Stimulated activated CD4-positive, alpha-beta T cell treated with anti-CD3 and anti-CD28 coated beads, Interleukin-2, amount 100 ng/mL, for 24 hours (primary cell): ENCODE data around the gene SLC43A1.

Experiments
- DNase-seq, 2 donors: peaks; one replicate each; pipeline ENCODE4 v3.0.0-alpha.2; 2020

SLC43A1 gene

GRCh38 chr11:57477507-57478189, 37.9 kb downstream of the SLC43A1 start:
- DNase-seq = no peak

GRCh38 chr11:57476757-57477506, 38.6 kb downstream of the SLC43A1 start:
- peak; percentile 32 to 38 for DNase-seq

- peak; percentile 28 to 43 for DNase-seq
These were observed 39.3 kb downstream of the SLC43A1 start for GRCh38 chr11:57476047-57476756.

- DNase-seq = no peak
These were observed 39.8 kb downstream of the SLC43A1 start for GRCh38 chr11:57475671-57476046.

GRCh38 chr11:57475191-57475590, 40.3 kb downstream of the SLC43A1 start:
- no peak for DNase-seq

GRCh38 chr11:57474803-57475115, 40.7 kb downstream of the SLC43A1 start:
- no peak for DNase-seq

- DNase-seq = peak in 1 of 2 donors; percentile 34
These were observed 41.3 kb downstream of the SLC43A1 start for GRCh38 chr11:57474017-57474802.

- no peak for DNase-seq
These were observed 42.1 kb downstream of the SLC43A1 start for GRCh38 chr11:57473285-57473841.

- no peak for DNase-seq
These were observed 44.0 kb downstream of the SLC43A1 start for GRCh38 chr11:57471496-57471895.

- DNase-seq = no peak
These were observed 46.2 kb downstream of the SLC43A1 start for GRCh38 chr11:57469268-57469667.

- no peak for DNase-seq
These were observed 47.2 kb downstream of the SLC43A1 start for GRCh38 chr11:57468276-57468675.

GRCh38 chr11:57467508-57468157, 47.9 kb downstream of the SLC43A1 start:
- no peak for DNase-seq

GRCh38 chr11:57466680-57467079, 48.8 kb downstream of the SLC43A1 start:
- DNase-seq = no peak

GRCh38 chr11:57464539-57465181, 50.8 kb downstream of the SLC43A1 start:
- no peak for DNase-seq

GRCh38 chr11:57463671-57464538, 51.6 kb downstream of the SLC43A1 start:
- DNase-seq = no peak

- DNase-seq = no peak
These were observed 52.9 kb downstream of the SLC43A1 start for GRCh38 chr11:57462597-57462996.

GRCh38 chr11:57461841-57462489, 53.5 kb downstream of the SLC43A1 start:
- DNase-seq = no peak

GRCh38 chr11:57460758-57461749, 54.4 kb downstream of the SLC43A1 start:
- DNase-seq = no peak
